GM10266 (cell line): Measurements from ENCODE around the gene CEACAM7.

ENCODE experiments used
- DNase-seq: peaks from one replicate; pipeline ENCODE4 v3.0.0; 2012; ENCODE audit errors: extremely low spot score
- TF ChIP-seq, protein P1 (sequence below): IDR thresholded peaks from 2 replicates; pipeline ENCODE4 v1.5.1; 2012; ENCODE audit warnings: mild to moderate bottlenecking, low read depth; ENCODE audit not compliant: control insufficient read depth, insufficient read depth; ENCODE audit errors: missing control alignments

CEACAM7 gene

DNA sequence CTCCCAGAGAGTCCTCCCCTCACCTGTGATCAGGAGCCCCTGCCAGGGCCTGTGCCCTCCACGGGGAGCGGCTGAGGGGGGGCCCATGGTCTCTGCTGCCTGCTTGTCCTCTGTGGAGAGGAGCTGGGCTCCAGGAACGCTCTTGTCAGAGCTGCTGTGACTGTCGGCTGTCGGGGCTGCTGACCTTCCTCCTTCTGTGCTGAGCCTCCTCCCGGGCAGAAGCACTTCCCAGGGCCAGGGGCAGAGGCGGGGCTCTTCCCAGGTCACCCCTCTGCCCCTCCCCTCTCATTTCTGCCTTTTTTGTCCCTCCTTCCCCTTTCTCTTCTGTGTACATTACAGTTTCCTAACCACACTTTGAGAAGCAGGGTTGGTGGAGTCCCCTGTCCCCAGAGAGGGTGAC lies 61.2 kb downstream of the CEACAM7 start, which contains the start of gene CEACAM4:
CEACAM4 (minus strand) TSS at position 198 of the 400 bp plus-strand sequence; CDS start at position 87, 111 bp downstream.
- TF ChIP-seq, protein P1, sequence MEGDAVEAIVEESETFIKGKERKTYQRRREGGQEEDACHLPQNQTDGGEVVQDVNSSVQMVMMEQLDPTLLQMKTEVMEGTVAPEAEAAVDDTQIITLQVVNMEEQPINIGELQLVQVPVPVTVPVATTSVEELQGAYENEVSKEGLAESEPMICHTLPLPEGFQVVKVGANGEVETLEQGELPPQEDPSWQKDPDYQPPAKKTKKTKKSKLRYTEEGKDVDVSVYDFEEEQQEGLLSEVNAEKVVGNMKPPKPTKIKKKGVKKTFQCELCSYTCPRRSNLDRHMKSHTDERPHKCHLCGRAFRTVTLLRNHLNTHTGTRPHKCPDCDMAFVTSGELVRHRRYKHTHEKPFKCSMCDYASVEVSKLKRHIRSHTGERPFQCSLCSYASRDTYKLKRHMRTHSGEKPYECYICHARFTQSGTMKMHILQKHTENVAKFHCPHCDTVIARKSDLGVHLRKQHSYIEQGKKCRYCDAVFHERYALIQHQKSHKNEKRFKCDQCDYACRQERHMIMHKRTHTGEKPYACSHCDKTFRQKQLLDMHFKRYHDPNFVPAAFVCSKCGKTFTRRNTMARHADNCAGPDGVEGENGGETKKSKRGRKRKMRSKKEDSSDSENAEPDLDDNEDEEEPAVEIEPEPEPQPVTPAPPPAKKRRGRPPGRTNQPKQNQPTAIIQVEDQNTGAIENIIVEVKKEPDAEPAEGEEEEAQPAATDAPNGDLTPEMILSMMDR = no peak

DNA sequence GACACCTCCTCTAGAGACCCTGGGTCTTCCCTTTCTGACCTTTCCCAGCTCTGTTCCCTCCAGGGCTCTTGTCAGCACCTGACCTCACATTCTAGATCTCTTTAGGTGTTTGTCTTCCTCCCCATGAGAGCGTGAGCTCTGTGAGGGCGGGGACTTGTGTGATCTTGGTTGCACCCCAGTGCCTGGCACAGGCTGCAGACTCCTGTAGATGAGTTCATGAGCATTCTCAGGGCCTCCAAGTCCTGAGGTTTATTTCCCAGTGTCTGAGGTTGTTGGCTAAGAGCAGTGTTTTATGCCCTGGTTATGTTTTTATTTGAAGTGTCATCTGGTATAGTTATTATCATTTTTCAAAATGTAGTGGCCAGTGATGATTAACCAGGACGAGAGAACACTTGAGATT lies 61.8 kb downstream of the CEACAM7 start:
- TF ChIP-seq, protein P1 = no peak
- no peak for DNase-seq

More for the DNA sequence above, 61.2 kb downstream of the CEACAM7 start, which contains the start of gene CEACAM4:
- DNase-seq = no peak

DNA sequence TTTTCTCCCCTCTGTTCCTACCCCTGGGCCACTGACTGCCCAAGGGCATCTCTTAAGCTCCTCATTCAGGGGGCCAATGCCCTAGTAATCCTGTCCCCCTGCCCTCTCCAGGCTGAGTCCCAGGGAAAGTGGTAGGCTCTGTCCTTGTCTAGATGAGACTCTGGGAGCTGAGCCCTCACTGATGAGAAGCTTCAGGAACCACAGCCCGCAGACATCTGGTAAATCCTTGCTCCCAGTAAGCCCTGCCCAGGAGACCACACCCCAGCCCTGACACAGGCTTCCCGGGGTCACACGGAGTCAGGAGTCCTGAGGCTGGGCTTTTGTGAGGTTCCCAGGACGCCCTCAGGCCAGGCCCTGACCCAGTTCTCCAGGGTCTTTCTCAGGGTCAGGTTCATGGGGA lies 63.1 kb downstream of the CEACAM7 start:
- DNase-seq = no peak
- TF ChIP-seq, protein P1 = no peak

DNA sequence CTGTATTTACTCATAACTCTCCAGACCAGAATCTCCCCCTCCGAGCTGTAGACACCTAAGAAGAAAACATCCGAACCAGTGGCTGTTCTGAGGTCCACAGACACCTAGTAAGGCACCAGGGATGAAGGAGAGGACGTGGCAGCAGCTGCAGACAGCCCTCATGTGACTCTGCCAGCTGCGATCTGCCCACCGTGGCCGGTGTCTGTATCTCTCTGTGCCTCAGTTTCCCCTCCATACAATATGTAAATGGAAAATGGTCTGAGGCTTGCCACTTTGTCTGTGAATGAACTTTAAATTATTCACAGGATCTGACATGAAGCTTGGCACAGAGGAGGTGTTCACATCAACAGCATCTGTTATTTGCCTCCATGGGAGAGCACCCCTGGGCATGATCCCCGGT lies 63.6 kb downstream of the CEACAM7 start:
- TF ChIP-seq, protein P1 = no peak
- no peak for DNase-seq

DNA sequence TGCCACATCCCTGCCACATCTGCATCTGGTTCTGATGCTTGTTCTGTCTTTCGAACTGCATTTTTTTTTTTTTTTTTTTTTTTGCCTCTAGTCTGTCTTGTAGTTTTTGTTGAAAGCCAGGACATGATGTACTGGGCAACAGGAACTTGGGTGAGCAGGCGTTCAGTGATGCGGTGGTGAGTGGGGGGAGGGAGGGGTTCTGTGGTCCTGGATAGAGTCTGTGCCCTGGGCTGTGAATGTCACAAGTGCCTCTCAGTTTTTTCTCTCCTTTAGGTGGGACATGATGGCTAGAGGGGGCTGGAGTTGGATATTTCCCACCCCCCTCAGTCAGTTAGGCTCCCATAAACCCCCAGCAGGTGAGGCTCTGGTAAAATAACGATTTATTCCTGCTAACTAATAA lies 64.7 kb downstream of the CEACAM7 start:
- TF ChIP-seq, protein P1 = no peak
- no peak for DNase-seq
